Lung (tissue), 12 donors: Measurements from ENCODE around the gene PPA2. TPM values are rescaled to one million over a fixed set of nuclear protein-coding genes. Genes with fewer than 3 reads are reported as not detected.

Experiments used
- ATAC-seq: fragments of 200-7000 bp; cut with Tn5 transposase; one replicate; pipeline ENCODE4 v1.9.1; 2020; ENCODE audit warnings: moderate number of reproducible peaks; ENCODE audit not compliant: insufficient read depth, low FRiP score
- DNase-seq, 3 donors: peaks; one replicate each; pipeline ENCODE4 v3.0.0-alpha.2; 2013 to 2017
- H3K27ac ChIP-seq, 2 donors: one replicate each; pipeline ENCODE4 v1.5.1; 2013; ENCODE audit warnings: mild to moderate bottlenecking in 2 of 2, moderate library complexity in 2 of 2, control low read depth in 1 of 2, inconsistent platforms in 1 of 2, low read depth in 1 of 2, low read length in 1 of 2
- H3K27me3 ChIP-seq, 3 donors: one replicate each; pipeline ENCODE4 v1.5.1; 2013; ENCODE audit warnings: low read length in 2 of 3; ENCODE audit not compliant: control insufficient read depth in 3 of 3, insufficient read depth in 3 of 3
- H3K36me3 ChIP-seq, 4 donors: one replicate each; pipeline ENCODE4 v1.5.1; 2013; ENCODE audit warnings: low read length in 4 of 4, mild to moderate bottlenecking in 1 of 4, moderate library complexity in 1 of 4; ENCODE audit not compliant: control insufficient read depth in 4 of 4, insufficient read depth in 4 of 4
- H3K4me1 ChIP-seq, 5 donors: one replicate each; pipeline ENCODE4 v1.5.1; 2013; ENCODE audit warnings: low read length in 5 of 5, mild to moderate bottlenecking in 2 of 5, moderate library complexity in 1 of 5; ENCODE audit not compliant: control insufficient read depth in 5 of 5, insufficient read depth in 5 of 5
- H3K4me3 ChIP-seq: one replicate; pipeline ENCODE4 v1.5.1; 2013; ENCODE audit warnings: mild to moderate bottlenecking, control low read depth, moderate library complexity
- H3K9ac ChIP-seq, 2 donors: one replicate each; pipeline ENCODE4 v1.5.1; 2013; ENCODE audit warnings: low read length in 2 of 2, control low read depth in 1 of 2; ENCODE audit not compliant: insufficient read depth in 1 of 2
- H3K9me3 ChIP-seq, 4 donors: one replicate each; pipeline ENCODE4 v1.5.1; 2013; ENCODE audit warnings: low read length in 3 of 4, mild to moderate bottlenecking in 1 of 4, moderate library complexity in 1 of 4; ENCODE audit not compliant: control insufficient read depth in 4 of 4, insufficient read depth in 3 of 4
- WGBS, 2 donors: extraction: QIAGEN DNeasy Blood & Tissue Kit; methylation state at CpG; one replicate each; pipeline ENCODE4 v1.1.7; 2013; 5-methylcytosine and 5-hydroxymethylcytosine counted together
- polyA plus RNA-seq, 2 donors: library from polyadenylated mRNA; stranded (reverse); fragments of 200-250 nt; gene quantifications; one replicate each; pipeline ENCODE4 v1.2.1, GENCODE V29; 2013
- total RNA-seq, 2 donors: library from RNA; depleted of rRNA in 1 of 2; stranded (reverse); fragments of >200 nt in 1 of 2; gene quantifications; one replicate each; pipeline ENCODE4 v1.2.1, GENCODE V29; 2014 to 2021
- TF ChIP-seq, protein P1 (sequence below): IDR thresholded peaks from 2 replicates; pipeline ENCODE4 v1.5.1; 2012; ENCODE audit warnings: mild to moderate bottlenecking; ENCODE audit errors: control extremely low read depth, extremely low read depth
- donor health status: control.
- donor health status: control.
- donor health status: Bipolar disorder and iron deficiency.
- donor health status: healthy.
- donor health status: DM: yes; HTN: yes; CAD: no.

PPA2 gene
- total and polyA plus RNA-seq, 4 donors, result 70.0 to 114 (median 77.1) TPM

DNA sequence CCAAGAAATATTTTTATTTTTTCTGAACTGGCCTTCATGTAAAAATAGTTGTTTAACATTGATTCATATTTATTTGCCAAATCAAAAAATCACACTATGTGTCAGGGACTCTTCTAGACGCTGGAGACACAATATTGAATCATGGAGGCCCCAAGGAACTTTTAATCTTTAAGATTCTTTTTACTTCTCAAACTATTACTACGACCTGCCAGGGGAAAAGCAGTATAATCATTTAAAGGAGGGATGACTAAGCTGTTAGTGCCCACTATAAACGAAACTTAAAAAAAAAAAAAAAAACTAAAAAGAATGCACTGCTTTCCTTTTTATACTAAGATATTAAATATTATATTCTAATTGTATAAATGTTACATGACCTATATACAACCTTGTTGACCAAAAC, 84.7 kb downstream of the PPA2 start:
- H3K4me1 ChIP-seq, result peaks cover 0 to 17% (median 2%) of the 10 kb centered on the region in 5 donors
- no peaks in the 10 kb centered on the region for H3K9me3 ChIP-seq
- DNase-seq (no peak), ATAC-seq (no peak)
- H3K27me3 ChIP-seq, result no peaks in the 10 kb centered on the region
- H3K27ac ChIP-seq, result no peak overlapping the region
- WGBS, 2 donors, result 75 to 87% methylated on average over 3 of the region's 3 CpGs
- TF ChIP-seq, protein P1, sequence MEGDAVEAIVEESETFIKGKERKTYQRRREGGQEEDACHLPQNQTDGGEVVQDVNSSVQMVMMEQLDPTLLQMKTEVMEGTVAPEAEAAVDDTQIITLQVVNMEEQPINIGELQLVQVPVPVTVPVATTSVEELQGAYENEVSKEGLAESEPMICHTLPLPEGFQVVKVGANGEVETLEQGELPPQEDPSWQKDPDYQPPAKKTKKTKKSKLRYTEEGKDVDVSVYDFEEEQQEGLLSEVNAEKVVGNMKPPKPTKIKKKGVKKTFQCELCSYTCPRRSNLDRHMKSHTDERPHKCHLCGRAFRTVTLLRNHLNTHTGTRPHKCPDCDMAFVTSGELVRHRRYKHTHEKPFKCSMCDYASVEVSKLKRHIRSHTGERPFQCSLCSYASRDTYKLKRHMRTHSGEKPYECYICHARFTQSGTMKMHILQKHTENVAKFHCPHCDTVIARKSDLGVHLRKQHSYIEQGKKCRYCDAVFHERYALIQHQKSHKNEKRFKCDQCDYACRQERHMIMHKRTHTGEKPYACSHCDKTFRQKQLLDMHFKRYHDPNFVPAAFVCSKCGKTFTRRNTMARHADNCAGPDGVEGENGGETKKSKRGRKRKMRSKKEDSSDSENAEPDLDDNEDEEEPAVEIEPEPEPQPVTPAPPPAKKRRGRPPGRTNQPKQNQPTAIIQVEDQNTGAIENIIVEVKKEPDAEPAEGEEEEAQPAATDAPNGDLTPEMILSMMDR, result no peak
- H3K9ac ChIP-seq, result no peak overlapping the region
- H3K4me3 ChIP-seq, result no peak overlapping the region
- H3K36me3 ChIP-seq, result peaks cover 3% of the 10 kb centered on the region in 4 donors

DNA sequence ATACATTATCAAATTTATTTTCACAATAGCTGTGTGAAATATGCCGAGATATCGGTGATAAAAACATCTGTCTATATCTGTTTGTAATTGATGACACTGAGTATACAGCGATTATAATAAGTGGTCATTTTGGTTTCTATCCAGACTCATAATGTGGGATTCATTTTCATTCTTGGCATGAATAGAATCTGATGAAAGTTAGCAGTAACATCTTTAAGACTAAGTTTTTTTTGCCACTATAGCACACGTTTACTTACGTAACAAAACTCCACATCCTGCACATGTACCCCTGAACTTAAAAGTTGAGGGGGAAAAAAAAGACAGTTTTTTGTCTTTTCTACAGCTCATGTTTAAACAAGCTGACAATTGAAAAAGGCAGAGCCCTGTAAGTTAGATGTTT, 86.4 kb downstream of the PPA2 start:
- H3K4me1 ChIP-seq, result peaks cover 0 to 17% (median 2%) of the 10 kb centered on the region in 5 donors
- no peak overlapping the region for H3K27ac ChIP-seq
- TF ChIP-seq, protein P1, result no peak
- no peak overlapping the region for H3K4me3 ChIP-seq
- 70 to 72% methylated on average over 5 of the region's 5 CpGs for WGBS, 2 donors
- H3K9me3 ChIP-seq, result no peaks in the 10 kb centered on the region
- peaks cover 1 to 10% (median 6%) of the 10 kb centered on the region in 4 donors for H3K36me3 ChIP-seq
- ATAC-seq (no peak), DNase-seq (peak in 2 of 3 donors; percentile 38 to 43)
- no peaks in the 10 kb centered on the region for H3K27me3 ChIP-seq
- no peak overlapping the region for H3K9ac ChIP-seq

GRCh38 chr4:105386012-105386411, 87.8 kb downstream of the PPA2 start:
- peaks cover 0 to 17% (median 2%) of the 10 kb centered on the region in 5 donors for H3K4me1 ChIP-seq
- DNase-seq, result peak in 2 of 3 donors; percentile 20 to 51
- no peak overlapping the region for H3K27ac ChIP-seq
- 65 to 72% methylated on average over 4 of the region's 4 CpGs for WGBS, 2 donors
- H3K9ac ChIP-seq, result no peak overlapping the region
- no peaks in the 10 kb centered on the region for H3K27me3 ChIP-seq
- no peak for ATAC-seq
- H3K36me3 ChIP-seq, result peaks cover under 1 to 10% (median 7%) of the 10 kb centered on the region in 4 donors
- H3K4me3 ChIP-seq, result no peak overlapping the region
- no peaks in the 10 kb centered on the region for H3K9me3 ChIP-seq
- TF ChIP-seq, protein P1, result no peak

DNA sequence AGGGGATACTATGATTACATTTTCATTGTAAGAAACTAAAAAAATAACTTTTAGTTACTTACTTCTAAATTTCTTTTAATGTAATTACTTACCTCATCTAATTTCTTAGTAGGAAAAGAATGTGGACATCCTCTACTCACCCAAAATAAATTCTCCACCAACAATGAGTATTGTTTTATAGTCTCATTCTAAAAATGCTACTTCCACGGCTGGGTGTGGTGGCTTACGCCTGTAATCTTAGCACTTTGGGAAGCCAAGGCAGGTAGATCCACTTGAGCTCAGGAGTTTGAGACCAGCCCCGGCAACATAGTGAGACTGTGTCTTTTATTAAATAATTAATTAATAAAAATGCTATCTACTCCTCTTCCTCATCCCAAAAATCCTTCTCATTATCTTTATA, 99.8 kb downstream of the PPA2 start:
- WGBS, 2 donors, result 86 to 87% methylated on average over 3 of the region's 3 CpGs

More for the DNA sequence above, 99.8 kb downstream of the PPA2 start:
- Histone ChIP-seq H3K9me3 (no peaks in the 10 kb centered on the region), H3K27ac (no peak overlapping the region), H3K4me3 (no peak overlapping the region), H3K27me3 (no peaks in the 10 kb centered on the region), H3K4me1 (peaks cover 0 to 4% (median 0%) of the 10 kb centered on the region in 5 donors), H3K9ac (no peak overlapping the region), H3K36me3 (peaks cover 0 to 3% (median 3%) of the 10 kb centered on the region in 4 donors)
- DNase-seq (no peak), ATAC-seq (no peak)
- TF ChIP-seq, protein P1, result no peak
